ENCODE results near the gene GRM4. TPM values are rescaled to one million over a fixed set of nuclear protein-coding genes. Genes with fewer than 3 reads are reported as not detected.

GRM4 gene
- total RNA-seq, 1 donor from 2014 or later: not detected

- FAIRE-seq (no peak), DNase-seq (ENCODE audit: low read depth) (no peak)
- H3K27me3 ChIP-seq (ENCODE audit: control insufficient read depth, insufficient read depth, low read length): no peaks in the 10 kb centered on the region
- no peaks in the 10 kb centered on the region for H3K36me3 ChIP-seq (ENCODE audit: control insufficient read depth, insufficient read depth, low read length)
- TF ChIP-seq CTCF (IDR thresholded peaks at IDR 0.05; ENCODE audit: insufficient read depth, low read length, severe bottlenecking): no peak
- no peak overlapping the region for H3K4me3 ChIP-seq (ENCODE audit: low read depth, low read length)
Observed at GRCh38 chr6:34003962-34004361, 141.9 kb downstream of the GRM4 start.

GRCh38 chr6:34001706-34002621, 143.9 kb downstream of the GRM4 start:
- Histone ChIP-seq H3K27me3 (ENCODE audit: control insufficient read depth, insufficient read depth, low read length) (no peaks in the 10 kb centered on the region), H3K36me3 (ENCODE audit: control insufficient read depth, insufficient read depth, low read length) (no peaks in the 10 kb centered on the region), H3K4me3 (ENCODE audit: low read depth, low read length) (no peak overlapping the region)
- TF ChIP-seq CTCF (IDR thresholded peaks at IDR 0.05; ENCODE audit: insufficient read depth, low read length, severe bottlenecking): no peak
- no peak for DNase-seq (ENCODE audit: low read depth)
- no peak for FAIRE-seq

- FAIRE-seq (no peak), DNase-seq (ENCODE audit: low read depth) (no peak)
- H3K4me3 ChIP-seq (ENCODE audit: low read depth, low read length): no peak overlapping the region
- TF ChIP-seq CTCF (IDR thresholded peaks at IDR 0.05; ENCODE audit: insufficient read depth, low read length, severe bottlenecking): no peak
- H3K27me3 ChIP-seq (ENCODE audit: control insufficient read depth, insufficient read depth, low read length): no peaks in the 10 kb centered on the region
- H3K36me3 ChIP-seq (ENCODE audit: control insufficient read depth, insufficient read depth, low read length): no peaks in the 10 kb centered on the region
Observed at GRCh38 chr6:34000281-34000680, 145.6 kb downstream of the GRM4 start.

- FAIRE-seq (no peak), DNase-seq (ENCODE audit: low read depth) (no peak)
- Histone ChIP-seq H3K36me3 (ENCODE audit: control insufficient read depth, insufficient read depth, low read length) (no peaks in the 10 kb centered on the region), H3K27me3 (ENCODE audit: control insufficient read depth, insufficient read depth, low read length) (no peaks in the 10 kb centered on the region), H3K4me3 (ENCODE audit: low read depth, low read length) (no peak overlapping the region)
- no peak for TF ChIP-seq CTCF (IDR thresholded peaks at IDR 0.05; ENCODE audit: insufficient read depth, low read length, severe bottlenecking)
Observed at GRCh38 chr6:33999567-33999966, 146.3 kb downstream of the GRM4 start.

GRCh38 chr6:33998660-33999059, 147.2 kb downstream of the GRM4 start:
- H3K27me3 ChIP-seq (ENCODE audit: control insufficient read depth, insufficient read depth, low read length): no peaks in the 10 kb centered on the region
- no peak for DNase-seq (ENCODE audit: low read depth)
- H3K36me3 ChIP-seq (ENCODE audit: control insufficient read depth, insufficient read depth, low read length): no peaks in the 10 kb centered on the region
- no peak overlapping the region for H3K4me3 ChIP-seq (ENCODE audit: low read depth, low read length)
- TF ChIP-seq CTCF (IDR thresholded peaks at IDR 0.05; ENCODE audit: insufficient read depth, low read length, severe bottlenecking): no peak
- no peak for FAIRE-seq
